ENCODE measurements around the gene TMEM214.

The TMEM214 gene

DNA sequence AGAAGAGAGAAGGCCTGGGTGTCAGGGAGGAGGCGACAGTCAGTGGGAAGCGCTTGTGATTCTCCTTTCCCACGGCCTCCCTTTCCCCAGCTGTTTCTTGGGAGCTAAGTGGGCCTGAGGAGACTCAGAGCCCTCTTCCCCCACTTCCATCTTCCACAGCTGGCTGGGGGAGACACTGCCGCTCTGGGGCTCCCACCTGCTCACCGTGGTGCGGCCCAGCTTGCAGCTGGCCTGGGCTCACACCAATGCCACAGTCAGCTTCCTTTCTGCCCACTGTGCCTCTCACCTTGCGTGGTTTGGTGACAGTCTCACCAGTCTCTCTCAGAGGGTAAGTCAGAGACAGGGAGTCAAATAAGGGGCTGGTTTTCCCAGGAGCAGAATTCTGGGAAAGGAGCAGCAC, 7.1 kb downstream of the TMEM214 start:
- DNase-seq (ENCODE audit: low read depth), result no peak

DNA sequence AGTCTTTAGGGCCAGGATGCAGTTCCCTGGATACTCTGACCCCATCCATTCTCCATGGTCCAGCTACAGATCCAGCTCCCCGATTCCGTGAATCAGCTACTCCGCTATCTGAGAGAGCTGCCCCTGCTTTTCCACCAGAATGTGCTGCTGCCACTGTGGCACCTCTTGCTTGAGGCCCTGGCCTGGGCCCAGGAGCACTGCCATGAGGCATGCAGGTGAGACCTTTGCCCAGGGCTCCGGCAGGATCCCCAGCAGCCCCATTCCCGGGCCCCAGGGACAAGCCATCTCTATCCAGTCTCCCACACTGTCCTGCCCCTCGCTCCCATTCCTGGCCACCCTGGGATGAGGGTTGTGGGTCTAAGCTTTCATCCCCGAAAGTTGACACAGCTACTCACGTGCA, 7.5 kb downstream of the TMEM214 start:
- DNase-seq (ENCODE audit: low read depth), result no peak

DNA sequence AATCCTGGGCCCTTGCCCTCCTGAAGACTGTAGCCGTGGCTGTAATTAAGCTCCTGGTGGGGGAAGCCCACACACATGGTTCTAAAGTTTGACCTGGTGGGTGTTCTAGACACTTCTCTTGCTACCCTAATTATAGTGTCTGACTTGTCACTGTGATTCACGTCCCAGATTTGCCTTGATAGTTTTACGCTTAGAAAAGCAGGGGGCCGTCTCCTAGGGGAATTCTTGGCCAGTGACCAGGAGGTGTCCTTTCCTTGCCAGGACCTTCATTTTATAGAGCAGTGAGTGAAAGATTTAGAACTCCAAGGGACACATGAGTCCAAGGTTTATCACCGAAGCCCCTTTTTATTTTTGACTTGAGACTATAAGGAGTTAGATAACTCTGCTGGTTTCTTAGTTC, 9.0 kb downstream of the TMEM214 start:
- no peak for DNase-seq (ENCODE audit: low read depth)

- DNase-seq (ENCODE audit: low read depth), result no peak
Measured at GRCh38 chr2:27042159-27042661, 9.4 kb downstream of the TMEM214 start.

GRCh38 chr2:27042985-27043634, 10.3 kb downstream of the TMEM214 start:
- no peak for DNase-seq (ENCODE audit: low read depth)

- DNase-seq (ENCODE audit: low read depth), result peak; percentile 31
Measured at GRCh38 chr2:27049422-27050280, 16.9 kb downstream of the TMEM214 start.

GRCh38 chr2:27050281-27050995, 17.7 kb downstream of the TMEM214 start:
- DNase-seq (ENCODE audit: low read depth), result peak; percentile 89

- DNase-seq (ENCODE audit: low read depth), result peak; percentile 94
Measured at GRCh38 chr2:27050996-27051901, 18.5 kb downstream of the TMEM214 start, which contains the start of gene AGBL5. Gene AGBL5, plus strand, starts transcription at chr2:27051668. Its CDS starts 1,291 bp downstream, at chr2:27052959.

DNA sequence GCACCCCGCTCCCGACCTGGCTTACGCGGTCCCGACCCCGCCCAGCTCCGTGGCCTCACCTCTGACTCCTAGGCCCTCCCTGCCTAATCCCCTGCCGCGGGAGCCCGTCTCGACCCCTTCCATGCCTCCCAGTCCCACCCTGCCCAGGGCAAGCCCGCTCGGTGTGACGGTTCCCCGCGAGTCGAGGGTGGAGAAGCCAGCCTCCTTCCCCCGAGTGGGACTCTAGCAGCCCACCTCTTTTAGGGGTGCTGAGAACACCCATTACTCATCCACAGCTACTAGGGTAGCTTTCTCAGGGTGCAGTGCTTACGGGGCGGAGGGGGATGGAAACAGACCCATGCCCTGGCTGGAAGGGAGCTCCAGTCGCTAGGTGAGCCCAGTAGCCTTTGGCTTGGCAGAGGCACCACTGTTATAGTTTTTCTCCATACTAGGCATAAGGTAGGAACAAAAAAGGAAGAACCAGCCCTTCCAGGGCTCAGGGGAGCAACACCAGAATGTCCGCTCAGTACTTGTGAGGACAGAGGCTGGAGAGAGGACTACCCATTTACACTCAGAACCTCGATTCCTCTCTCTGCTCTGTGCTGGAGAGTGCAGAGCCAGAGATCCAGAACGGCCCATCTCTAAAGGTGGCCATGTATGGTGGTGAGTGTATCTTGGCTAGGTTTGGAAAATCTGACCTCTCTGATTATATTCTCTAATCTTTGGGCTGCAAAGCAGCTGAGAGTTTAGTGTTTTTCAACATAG, 19.3 kb downstream of the TMEM214 start:
- no peak for DNase-seq (ENCODE audit: low read depth)

DNA sequence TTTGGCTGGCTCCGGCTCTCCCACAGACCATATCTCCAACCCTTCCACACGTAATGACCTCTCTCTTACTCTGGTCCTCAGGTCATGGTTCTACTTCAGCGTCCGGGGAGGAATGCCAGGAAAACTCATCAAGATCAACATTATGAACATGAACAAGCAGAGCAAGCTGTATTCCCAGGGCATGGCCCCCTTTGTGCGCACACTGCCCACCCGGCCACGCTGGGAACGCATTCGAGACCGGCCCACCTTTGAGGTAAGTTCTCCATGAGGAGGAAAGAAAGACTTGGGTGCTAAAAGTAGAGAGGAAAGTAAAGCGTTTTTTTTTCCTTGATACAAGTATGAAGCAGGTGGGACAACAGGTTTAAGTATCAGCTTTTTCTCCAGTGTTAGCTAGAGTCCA, 20.6 kb downstream of the TMEM214 start:
- DNase-seq (ENCODE audit: low read depth), result no peak

DNA sequence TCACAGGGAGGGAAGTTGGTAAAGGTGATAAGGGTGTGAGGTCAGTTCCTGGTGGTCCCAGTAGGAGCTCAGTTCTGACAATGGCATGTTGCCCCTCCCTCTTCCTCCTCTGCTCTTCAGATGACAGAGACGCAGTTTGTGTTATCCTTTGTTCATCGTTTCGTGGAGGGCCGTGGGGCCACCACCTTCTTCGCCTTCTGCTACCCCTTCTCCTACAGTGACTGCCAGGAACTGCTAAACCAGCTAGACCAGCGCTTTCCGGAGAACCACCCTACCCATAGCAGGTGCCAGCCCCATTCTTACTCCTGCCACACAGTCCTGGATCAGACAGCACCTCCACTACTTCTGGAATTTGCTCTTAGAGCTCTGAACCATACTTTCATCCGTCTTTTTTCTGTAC, 21.0 kb downstream of the TMEM214 start:
- DNase-seq (ENCODE audit: low read depth), result no peak

- DNase-seq (ENCODE audit: low read depth), result no peak
Measured at GRCh38 chr2:27054721-27055120, 22.0 kb downstream of the TMEM214 start.

DNA sequence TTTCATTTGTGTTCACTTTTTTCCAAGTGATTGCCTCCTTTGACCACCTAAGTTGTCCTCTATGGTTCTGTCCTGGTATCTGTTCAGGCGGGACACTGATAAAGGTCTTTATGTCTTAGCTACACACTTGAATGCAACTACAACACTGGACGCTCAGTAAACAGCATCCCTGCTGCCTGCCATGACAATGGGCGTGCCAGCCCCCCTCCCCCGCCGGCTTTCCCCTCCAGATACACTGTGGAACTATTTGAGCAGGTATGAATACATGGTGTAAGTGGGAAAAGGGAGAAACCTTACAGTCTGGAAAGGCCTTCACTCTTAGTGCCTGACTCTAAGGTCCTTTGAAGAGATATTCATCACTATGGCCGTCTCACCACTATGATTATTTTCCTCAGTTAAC, 24.4 kb downstream of the TMEM214 start:
- DNase-seq (ENCODE audit: low read depth), result no peak

GRCh38 chr2:27058210-27058609, 25.4 kb downstream of the TMEM214 start:
- DNase-seq (ENCODE audit: low read depth), result no peak

DNA sequence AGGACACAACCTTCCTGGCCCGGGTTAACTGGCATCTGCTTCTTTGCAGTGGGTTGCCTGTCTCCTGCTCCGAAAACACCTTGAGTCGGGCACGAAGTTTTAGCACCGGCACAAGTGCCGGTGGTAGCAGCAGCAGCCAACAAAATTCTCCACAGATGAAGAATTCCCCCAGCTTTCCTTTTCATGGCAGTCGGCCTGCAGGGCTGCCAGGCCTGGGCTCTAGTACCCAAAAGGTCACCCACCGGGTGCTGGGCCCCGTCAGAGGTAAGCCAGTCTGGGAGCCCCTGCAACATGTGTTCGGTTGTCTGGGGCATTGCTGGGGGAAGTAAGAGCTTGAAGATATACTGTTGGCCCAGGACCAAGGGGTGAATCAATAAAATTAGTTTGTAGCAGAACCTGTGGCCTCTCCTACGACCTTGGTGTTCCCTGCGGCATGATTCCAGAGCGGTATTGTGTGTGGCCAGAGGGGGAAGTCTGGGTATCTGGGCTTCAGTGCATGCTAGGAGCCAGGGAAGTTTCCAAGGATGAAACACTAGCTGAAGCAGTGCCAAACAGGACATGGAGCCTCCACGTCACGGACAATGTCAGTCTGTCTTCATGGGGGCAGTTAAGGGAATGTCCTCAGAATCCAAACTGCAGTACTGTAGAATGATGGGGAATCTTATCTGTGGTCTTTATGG, 26.5 kb downstream of the TMEM214 start:
- DNase-seq (ENCODE audit: low read depth), result no peak

DNA sequence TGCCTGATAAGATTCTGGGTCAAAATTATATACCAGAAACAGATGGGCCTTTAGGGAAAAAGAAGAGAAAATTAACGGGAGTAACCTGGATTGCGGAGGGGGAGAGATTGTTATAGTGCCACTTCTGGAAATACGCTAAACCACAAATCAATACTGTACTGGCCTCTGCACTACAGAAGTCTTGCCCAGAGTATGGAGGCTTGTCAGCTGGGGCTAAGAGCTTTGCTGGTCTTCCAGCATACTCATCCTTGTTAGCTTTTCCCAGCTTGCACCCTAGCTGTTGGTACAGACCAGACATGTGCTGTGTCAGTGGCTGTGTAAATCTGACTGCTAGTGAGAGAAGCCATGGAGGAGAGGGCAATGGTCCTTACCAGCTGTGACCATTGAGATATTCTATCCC, 27.6 kb downstream of the TMEM214 start:
- no peak for DNase-seq (ENCODE audit: low read depth)

GRCh38 chr2:27065128-27065527, 32.4 kb downstream of the TMEM214 start:
- no peak for DNase-seq (ENCODE audit: low read depth)

- no peak for DNase-seq (ENCODE audit: low read depth)
Measured at GRCh38 chr2:27067385-27067784, 34.6 kb downstream of the TMEM214 start.

DNA sequence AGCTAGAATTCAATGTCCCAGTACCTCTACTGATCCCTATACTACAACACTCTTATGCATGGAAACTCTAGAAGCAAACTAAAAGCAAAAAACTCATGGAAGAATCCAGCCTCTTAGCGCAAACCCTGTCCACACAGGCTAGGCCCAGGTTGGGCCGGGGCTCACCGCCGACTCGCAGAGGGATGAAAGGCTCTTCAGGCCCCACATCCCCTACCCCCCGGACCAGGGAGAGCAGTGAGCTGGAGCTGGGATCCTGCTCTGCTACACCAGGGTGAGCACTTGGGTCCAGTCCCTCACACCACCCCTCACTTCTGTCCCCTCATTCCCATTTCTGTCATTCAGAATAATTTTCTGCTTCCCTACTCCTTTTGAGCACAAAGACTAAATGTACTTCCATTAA, 36.7 kb downstream of the TMEM214 start:
- no peak for DNase-seq (ENCODE audit: low read depth)

- DNase-seq (ENCODE audit: low read depth), result no peak
Measured at GRCh38 chr2:27069961-27070618, 37.3 kb downstream of the TMEM214 start.
